Loucy (cell line): ENCODE results near the gene SIPA1L3.

ENCODE experiments used
- H2AFZ ChIP-seq: fragments of 200-600 bp; sonication (generic); 2 replicates; pipeline ENCODE4 v1.6.0; 2016; ENCODE audit warnings: antibody characterized with exemption, mild to moderate bottlenecking, low read length, moderate library complexity
- H3F3A ChIP-seq: fragments of 200-600 bp; 2 replicates; pipeline ENCODE4 v1.6.0; 2016; ENCODE audit warnings: antibody characterized with exemption, low read depth, mild to moderate bottlenecking
- H3K27me3 ChIP-seq: fragments of 200-600 bp; sonication (generic); 2 replicates; pipeline ENCODE4 v1.6.1; 2014; ENCODE audit warnings: low read length, mild to moderate bottlenecking; ENCODE audit not compliant: insufficient read depth, poor library complexity, severe bottlenecking
- H3K36me3 ChIP-seq: fragments of 200-600 bp; sonication (generic); 2 replicates; pipeline ENCODE4 v1.6.1; 2016; ENCODE audit warnings: low read length; ENCODE audit not compliant: insufficient read depth
- H3K4me1 ChIP-seq: fragments of 200-600 bp; sonication (generic); 2 replicates; pipeline ENCODE4 v1.5.1; 2014; ENCODE audit warnings: low read length, mild to moderate bottlenecking; ENCODE audit not compliant: insufficient read depth, poor library complexity, severe bottlenecking
- H3K4me2 ChIP-seq: fragments of 200-600 bp; sonication (generic); 2 replicates; pipeline ENCODE4 v1.6.0; 2014; ENCODE audit warnings: antibody characterized with exemption, low read length, low read depth, mild to moderate bottlenecking; ENCODE audit not compliant: poor library complexity, severe bottlenecking
- H3K4me3 ChIP-seq: fragments of 200-600 bp; sonication (generic); 2 replicates; pipeline ENCODE4 v1.5.1; 2014; ENCODE audit warnings: low read length, mild to moderate bottlenecking, mixed read lengths; ENCODE audit not compliant: poor library complexity, severe bottlenecking
- H3K79me2 ChIP-seq: fragments of 200-600 bp; sonication (generic); 2 replicates; pipeline ENCODE4 v1.6.1; 2014; ENCODE audit warnings: low read length; ENCODE audit not compliant: insufficient read depth
- H3K9ac ChIP-seq: fragments of 200-600 bp; sonication (generic); 2 replicates; pipeline ENCODE4 v1.6.0; 2014; ENCODE audit warnings: mild to moderate bottlenecking, low read depth, low read length, moderate library complexity; ENCODE audit not compliant: poor library complexity, severe bottlenecking
- H3K9me2 ChIP-seq: fragments of 200-600 bp; sonication (generic); replicated peaks from 2 replicates; pipeline ENCODE4 v1.6.1; 2016; ENCODE audit warnings: low read depth, low read length, mixed read lengths
- H3K9me3 ChIP-seq: fragments of 200-600 bp; sonication (generic); 2 replicates; pipeline ENCODE4 v1.6.1; 2014; ENCODE audit warnings: mild to moderate bottlenecking, antibody characterized with exemption, low read length, low read depth; ENCODE audit not compliant: insufficient read depth
- H4K20me1 ChIP-seq: fragments of 200-600 bp; sonication (generic); 2 replicates; pipeline ENCODE4 v1.6.0; 2014; ENCODE audit warnings: antibody characterized with exemption, low read length, mild to moderate bottlenecking; ENCODE audit not compliant: insufficient read depth, poor library complexity, severe bottlenecking
- EZH2phosphoT487 ChIP-seq: fragments of 200-600 bp; IDR thresholded peaks from 2 replicates; pipeline ENCODE4 v1.6.1; 2018; ENCODE audit warnings: antibody characterized with exemption, mild to moderate bottlenecking, moderate library complexity, borderline replicate concordance
- TF ChIP-seq, protein P1 (sequence below): fragments of 200-600 bp; sonication (generic); conservative IDR thresholded peaks from 2 replicates; pipeline ENCODE4 v1.5.1; 2014; ENCODE audit warnings: mild to moderate bottlenecking, antibody characterized with exemption, low read length

SIPA1L3 gene

DNA sequence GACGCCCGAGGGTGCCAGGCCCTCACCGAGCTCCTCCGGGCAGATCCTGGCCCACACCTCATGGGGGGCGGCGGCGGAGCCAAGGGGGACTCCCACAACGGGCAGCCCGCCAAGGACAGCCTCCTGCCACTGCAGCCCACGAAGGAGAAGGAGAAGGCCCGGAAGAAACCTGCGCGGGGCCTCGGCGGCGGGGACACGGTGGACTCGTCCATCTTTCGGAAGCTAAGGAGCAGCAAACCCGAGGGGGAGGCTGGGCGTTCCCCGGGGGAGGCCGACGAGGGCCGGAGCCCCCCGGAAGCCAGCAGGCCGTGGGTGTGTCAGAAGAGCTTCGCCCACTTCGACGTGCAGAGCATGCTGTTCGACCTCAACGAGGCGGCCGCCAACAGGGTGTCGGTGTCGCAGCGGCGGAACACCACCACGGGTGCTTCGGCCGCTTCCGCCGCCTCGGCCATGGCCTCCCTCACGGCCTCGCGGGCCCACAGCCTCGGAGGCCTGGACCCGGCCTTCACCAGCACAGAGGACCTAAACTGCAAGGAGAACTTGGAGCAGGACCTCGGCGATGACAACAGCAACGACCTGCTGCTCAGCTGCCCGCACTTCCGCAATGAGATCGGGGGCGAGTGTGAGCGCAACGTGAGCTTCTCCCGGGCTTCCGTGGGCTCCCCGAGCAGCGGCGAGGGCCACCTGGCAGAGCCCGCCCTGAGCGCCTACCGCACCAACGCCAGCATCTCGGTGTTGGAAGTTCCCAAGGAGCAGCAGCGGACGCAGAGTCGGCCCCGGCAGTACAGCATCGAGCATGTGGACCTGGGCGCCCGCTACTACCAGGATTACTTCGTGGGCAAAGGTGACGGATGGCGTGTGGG, 175.5 kb downstream of the SIPA1L3 start:
- no peak overlapping the region for H2AFZ ChIP-seq
- no peak overlapping the region for H3K4me3 ChIP-seq
- TF ChIP-seq, protein P1, sequence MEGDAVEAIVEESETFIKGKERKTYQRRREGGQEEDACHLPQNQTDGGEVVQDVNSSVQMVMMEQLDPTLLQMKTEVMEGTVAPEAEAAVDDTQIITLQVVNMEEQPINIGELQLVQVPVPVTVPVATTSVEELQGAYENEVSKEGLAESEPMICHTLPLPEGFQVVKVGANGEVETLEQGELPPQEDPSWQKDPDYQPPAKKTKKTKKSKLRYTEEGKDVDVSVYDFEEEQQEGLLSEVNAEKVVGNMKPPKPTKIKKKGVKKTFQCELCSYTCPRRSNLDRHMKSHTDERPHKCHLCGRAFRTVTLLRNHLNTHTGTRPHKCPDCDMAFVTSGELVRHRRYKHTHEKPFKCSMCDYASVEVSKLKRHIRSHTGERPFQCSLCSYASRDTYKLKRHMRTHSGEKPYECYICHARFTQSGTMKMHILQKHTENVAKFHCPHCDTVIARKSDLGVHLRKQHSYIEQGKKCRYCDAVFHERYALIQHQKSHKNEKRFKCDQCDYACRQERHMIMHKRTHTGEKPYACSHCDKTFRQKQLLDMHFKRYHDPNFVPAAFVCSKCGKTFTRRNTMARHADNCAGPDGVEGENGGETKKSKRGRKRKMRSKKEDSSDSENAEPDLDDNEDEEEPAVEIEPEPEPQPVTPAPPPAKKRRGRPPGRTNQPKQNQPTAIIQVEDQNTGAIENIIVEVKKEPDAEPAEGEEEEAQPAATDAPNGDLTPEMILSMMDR = no peak
- TF ChIP-seq EZH2phosphoT487 = no peak
- H4K20me1 ChIP-seq = no peaks in the 10 kb centered on the region
- no peaks in the 10 kb centered on the region for H3K9me2 ChIP-seq
- H3K36me3 ChIP-seq = peaks cover 17% of the 10 kb centered on the region; the same call in 1 of the 2 replicates
- no peaks in the 10 kb centered on the region for H3K79me2 ChIP-seq
- H3K9ac ChIP-seq = no peak overlapping the region
- H3K4me2 ChIP-seq = no peak overlapping the region
- no peaks in the 10 kb centered on the region for H3K9me3 ChIP-seq
- no peaks in the 10 kb centered on the region for H3F3A ChIP-seq
- no peaks in the 10 kb centered on the region for H3K27me3 ChIP-seq
- peaks cover 7% of the 10 kb centered on the region for H3K4me1 ChIP-seq

DNA sequence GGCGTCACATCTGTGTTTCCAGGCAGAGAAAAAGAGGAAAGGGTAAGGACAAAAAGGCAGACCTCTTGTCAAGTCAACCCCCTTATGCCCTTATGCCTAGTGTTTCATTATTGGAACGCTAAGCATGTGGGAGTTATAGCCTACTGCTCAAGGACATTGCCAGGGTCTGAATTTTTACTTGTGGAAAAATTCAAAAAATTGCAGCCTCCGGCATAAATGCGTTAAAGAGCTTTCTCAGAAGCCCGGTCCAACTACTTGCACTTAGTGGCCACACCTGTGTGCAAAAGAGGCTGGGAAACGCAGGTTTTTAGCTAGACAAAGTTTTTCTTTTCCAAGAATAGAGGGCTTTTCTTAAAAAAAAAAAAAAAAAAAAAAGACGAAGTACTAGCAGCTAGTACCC, 177.2 kb downstream of the SIPA1L3 start:
- H3F3A ChIP-seq = no peaks in the 10 kb centered on the region
- H3K36me3 ChIP-seq = peaks cover 17% of the 10 kb centered on the region; the same call in 1 of the 2 replicates
- no peaks in the 10 kb centered on the region for H3K79me2 ChIP-seq
- no peak for TF ChIP-seq EZH2phosphoT487
- TF ChIP-seq, protein P1 = no peak
- no peaks in the 10 kb centered on the region for H4K20me1 ChIP-seq
- H3K27me3 ChIP-seq = no peaks in the 10 kb centered on the region
- H3K4me2 ChIP-seq = no peak overlapping the region
- peaks cover 7% of the 10 kb centered on the region for H3K4me1 ChIP-seq
- no peaks in the 10 kb centered on the region for H3K9me3 ChIP-seq
- H3K9me2 ChIP-seq = no peaks in the 10 kb centered on the region
- no peak overlapping the region for H3K4me3 ChIP-seq
- H3K9ac ChIP-seq = no peak overlapping the region
- H2AFZ ChIP-seq = no peak overlapping the region

DNA sequence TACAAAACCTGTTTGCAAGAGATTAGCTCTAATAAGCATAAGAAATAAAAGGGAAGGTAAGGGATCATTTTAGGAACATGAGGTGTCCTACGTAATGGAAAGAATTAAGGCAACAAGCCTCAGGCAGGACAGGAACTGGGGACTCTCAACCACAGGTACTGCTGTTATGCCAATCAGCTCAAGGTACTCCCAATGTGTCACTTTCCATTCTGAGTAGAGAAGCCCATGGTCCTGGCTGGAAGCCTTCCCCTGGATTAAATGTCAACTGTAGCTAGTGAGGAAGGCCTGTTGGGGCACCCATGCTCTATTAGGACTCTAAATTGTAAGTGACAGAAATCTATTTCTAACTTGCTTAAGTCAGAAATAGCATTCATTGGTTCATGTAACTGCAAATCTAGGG, 182.4 kb downstream of the SIPA1L3 start:
- Histone ChIP-seq H3K4me1 (no peaks in the 10 kb centered on the region), H3K4me2 (no peak overlapping the region), H3K9me2 (no peaks in the 10 kb centered on the region), H3K36me3 (no peaks in the 10 kb centered on the region; the same call in 1 of the 2 replicates), H3F3A (no peaks in the 10 kb centered on the region), H3K9me3 (no peaks in the 10 kb centered on the region), H3K79me2 (no peaks in the 10 kb centered on the region), H3K9ac (no peak overlapping the region), H2AFZ (no peak overlapping the region), H3K4me3 (no peak overlapping the region), H4K20me1 (no peaks in the 10 kb centered on the region), H3K27me3 (no peaks in the 10 kb centered on the region)
- no peak for TF ChIP-seq EZH2phosphoT487
- TF ChIP-seq, protein P1 = no peak
